Left renal pelvis (tissue), 4 donors: ENCODE measurements around the gene PIP4K2B. TPM values are rescaled to one million over a fixed set of nuclear protein-coding genes. Genes with fewer than 3 reads are reported as not detected.
"Not testable (repeated sequence)": the region's sequence is repeated elsewhere in the genome, so short reads cannot be mapped to it uniquely, and the experiment has no call there.

ENCODE experiments used
- DNase-seq, 4 donors: peaks; one replicate each; pipeline ENCODE4 v3.0.0-alpha.2; 2013; ENCODE audit warnings: low read depth in 4 of 4, low spot score in 3 of 4
- polyA plus RNA-seq, 4 donors: library from polyadenylated mRNA; unstranded; fragments of 120-200 nt; gene quantifications; one replicate each; pipeline ENCODE4 v1.2.1, GENCODE V29; 2013; ENCODE audit not compliant: insufficient read length in 4 of 4

PIP4K2B gene
- polyA plus RNA-seq, 4 donors, result 77.9 to 81.5 (median 79.8) TPM

GRCh38 chr17:38730526-38731379 is 68.6 kb downstream of the PIP4K2B start:
- DNase-seq, result no peak

- DNase-seq, result no peak
These were observed 69.3 kb downstream of the PIP4K2B start, which contains the start of gene CISD3 for GRCh38 chr17:38729886-38730525. CISD3 (plus strand) TSS chr17:38730341; CDS start chr17:38730359, 18 bp downstream.

DNA sequence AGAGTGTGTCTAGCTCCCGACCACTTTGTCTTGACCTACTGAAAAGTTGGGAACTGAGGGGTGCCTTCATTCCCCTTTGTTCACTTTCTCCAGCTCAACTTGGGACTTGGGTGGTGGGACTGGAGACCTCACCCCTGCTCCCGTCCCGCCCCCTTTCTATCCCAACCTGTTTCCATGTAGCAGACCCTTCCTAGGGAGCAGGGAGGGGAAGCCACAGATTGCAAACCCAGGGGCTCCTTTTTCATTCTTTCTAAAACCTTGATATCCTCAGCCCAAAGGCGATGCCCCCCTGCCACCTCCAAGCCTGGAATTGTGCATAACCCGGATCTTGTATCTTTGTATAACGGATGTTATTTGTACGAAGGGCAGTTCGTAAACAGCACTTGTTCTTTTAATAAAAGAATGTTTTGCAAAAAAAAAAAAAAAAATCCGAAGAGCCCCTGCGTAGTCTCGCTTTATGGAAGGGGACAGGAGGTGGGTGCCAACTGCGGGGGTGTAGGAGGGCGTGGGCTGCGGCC is 69.9 kb downstream of the PIP4K2B start:
- DNase-seq, result no peak

DNA sequence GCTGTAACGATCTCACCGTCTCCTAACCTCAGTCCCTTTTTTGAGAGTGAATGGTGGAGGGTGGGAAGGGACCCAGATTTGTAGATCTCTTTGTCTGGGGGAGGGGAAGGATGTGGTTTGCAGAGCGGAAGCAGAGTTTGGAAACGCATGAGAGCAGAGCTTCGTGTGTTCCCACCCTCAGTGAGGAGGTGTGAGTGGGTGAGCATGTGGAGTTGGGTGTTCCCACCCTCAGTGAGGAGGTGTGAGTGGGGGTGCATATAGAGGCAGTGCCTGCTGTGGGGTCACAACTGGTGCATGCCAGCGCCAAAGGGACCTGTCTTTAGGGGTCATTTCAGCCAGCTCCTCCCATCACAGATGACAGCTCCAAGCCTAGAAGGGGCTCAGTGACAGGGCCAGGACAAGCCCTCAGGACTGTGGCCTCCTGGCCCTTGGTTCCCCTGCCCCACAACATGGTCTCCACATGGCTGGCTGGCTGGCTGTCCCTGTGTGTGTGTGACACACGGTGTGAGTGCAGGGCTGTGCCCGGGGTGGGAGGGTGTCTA is 71.0 kb downstream of the PIP4K2B start:
- no peak for DNase-seq

DNA sequence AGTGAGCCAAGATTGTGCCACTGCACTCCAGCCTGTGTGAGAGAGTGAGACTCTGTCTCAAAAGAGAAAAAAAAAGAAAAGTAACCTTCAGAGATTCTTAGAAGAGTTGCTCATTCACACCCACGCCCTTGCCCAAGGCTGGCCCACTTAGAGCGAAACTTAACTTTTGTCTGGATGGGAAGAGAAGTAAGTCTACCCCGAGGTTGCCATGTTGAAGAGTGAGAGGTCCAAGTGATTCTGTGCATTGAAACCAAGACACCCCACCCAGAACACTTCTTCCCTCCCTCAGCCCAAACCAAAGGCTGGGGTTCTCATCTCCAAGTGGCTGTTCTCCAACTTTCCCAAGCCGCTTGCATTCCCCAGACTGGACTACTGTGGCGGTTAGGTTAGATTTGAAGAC is 71.6 kb downstream of the PIP4K2B start:
- DNase-seq, result no peak

DNA sequence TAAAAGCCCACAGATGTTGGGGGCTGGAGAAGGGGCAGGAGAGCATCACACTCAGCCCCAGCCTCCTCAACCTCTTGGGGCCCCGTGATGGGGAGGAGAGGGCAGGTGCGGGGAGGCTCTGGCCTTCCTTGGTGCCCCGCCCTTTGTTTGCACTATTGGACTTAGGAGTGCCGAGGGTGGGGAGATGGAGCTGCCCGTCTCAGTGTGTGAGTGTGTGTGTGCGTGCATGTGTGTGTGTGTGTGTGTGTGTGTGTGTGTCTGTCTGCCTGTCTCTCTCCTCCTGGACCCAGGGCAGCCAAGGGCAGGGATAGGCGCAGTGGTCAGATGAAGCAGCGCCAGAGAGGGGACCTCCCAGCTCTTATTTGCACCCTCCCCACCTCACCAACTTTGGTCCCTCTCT is 73.2 kb downstream of the PIP4K2B start:
- DNase-seq, result not testable (repeated sequence)

GRCh38 chr17:38725066-38725465 is 74.3 kb downstream of the PIP4K2B start:
- no peak for DNase-seq

- DNase-seq, result no peak
These were observed 74.9 kb downstream of the PIP4K2B start for GRCh38 chr17:38724337-38724988.

- DNase-seq, result no peak
These were observed 77.6 kb downstream of the PIP4K2B start for GRCh38 chr17:38721802-38722201.

GRCh38 chr17:38720941-38721340 is 78.4 kb downstream of the PIP4K2B start:
- no peak for DNase-seq

DNA sequence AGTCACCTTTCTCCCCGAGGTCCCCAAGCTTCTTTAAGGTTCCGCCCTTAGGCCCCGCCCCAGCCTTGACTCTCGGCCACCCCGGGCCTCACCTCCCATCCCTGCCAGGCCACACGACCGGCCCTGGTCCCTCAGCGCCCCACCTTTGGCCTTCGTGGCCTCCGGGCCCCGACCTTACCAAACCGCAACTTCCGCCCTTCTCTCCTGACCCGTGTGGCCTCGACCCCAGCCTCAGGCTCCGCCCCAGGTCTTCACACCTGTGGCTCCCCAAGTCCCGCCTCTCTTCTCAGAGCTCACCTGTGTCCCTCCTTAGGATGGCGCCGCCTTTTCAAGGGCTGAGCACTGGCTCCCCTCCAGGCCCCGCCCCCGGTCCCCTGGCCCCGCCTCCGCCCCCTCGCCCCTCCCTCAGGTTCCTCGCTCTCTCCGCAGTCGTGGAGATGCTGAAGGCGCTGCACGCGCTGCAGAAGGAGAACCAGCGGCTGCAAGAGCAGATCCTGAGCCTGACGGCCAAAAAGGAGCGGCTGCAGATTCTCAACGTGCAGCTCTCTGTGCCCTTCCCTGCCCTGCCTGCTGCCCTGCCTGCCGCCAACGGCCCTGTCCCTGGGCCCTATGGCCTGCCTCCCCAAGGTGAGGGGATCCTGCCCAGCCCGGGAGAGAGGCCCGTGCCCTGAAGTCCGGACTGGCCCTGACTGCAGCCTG is 79.3 kb downstream of the PIP4K2B start:
- DNase-seq, result no peak

DNA sequence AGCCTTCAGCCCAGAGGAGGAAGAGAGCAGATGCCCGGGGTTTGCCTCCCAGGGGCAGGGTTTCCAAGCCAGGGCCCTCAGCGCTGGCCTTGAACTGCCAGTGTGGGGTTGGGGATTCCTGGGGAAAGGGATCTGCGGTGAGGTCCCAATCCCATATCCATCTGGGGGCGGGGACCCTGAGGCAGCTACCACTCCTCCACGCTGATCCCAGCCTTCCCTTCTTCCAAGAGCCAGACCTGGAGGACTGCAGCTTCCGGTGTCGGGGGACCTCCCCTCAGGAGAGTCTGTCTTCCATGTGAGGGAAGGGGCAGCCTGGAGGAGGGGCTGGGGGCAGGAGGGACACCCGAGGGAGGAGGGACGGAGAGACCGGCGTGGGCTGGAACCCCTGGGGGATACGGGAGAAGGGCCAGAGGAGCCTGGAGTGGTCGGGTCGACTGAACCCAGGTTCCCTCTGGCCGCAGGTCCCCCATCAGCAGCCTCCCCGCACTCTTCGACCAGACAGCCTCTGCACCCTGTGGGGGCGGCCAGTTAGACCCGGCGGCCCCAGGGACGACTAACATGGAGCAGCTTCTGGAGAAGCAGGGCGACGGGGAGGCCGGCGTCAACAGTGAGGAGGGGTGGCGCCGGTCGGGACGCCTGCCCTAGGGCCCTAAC is 79.9 kb downstream of the PIP4K2B start:
- no peak for DNase-seq

DNA sequence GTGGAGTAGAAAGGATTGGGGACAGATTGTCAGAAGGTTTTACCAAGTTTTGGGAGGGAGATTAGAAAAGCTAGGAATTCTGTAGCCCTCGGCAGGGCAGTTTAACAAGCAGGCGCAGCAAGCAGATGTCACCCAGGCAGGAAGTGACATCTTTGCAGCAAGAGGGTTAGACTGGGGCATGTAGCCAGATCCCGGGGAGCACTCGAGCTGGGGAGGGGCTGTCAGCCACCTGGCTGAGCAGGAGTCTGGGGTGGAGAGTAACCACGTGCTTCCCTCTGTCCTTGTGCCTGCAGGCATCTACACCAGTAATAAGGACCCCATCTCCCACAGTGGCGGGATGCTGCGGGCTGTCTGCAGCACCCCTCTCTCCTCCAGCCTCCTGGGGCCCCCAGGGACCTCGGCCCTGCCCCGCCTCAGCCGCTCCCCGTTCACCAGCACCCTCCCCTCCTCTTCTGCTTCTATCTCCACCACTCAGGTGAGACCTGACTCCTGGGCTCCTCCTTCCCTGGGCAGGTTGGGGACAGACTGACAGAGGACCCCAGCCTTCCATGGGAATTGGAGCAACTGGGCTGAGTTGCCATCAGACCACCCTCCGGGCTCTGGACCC is 82.1 kb downstream of the PIP4K2B start:
- DNase-seq, result no peak

GRCh38 chr17:38716368-38717005 is 82.9 kb downstream of the PIP4K2B start:
- DNase-seq, result no peak

Other genes starting within 250 kb of the PIP4K2B start
- 1 to 10 TPM; 3.0 to 6.2 (median 4.9) TPM for gene SRCIN1, start 193.6 kb downstream of the PIP4K2B start, polyA plus RNA-seq
- gene EPOP, start 124.6 kb downstream of the PIP4K2B start, polyA plus RNA-seq, result 1 to 10 TPM; 1.1 to 1.6 (median 1.4) TPM
- 100 to 1,000 TPM in 1 of 4 donors, 10 to 100 TPM in 3; 64.1 to 137 (median 91.3) TPM for gene MLLT6, start 94.3 kb downstream of the PIP4K2B start, polyA plus RNA-seq
- 10 to 100 TPM; 10.3 to 15.4 (median 11.3) TPM for gene CISD3, start 69.2 kb downstream of the PIP4K2B start, polyA plus RNA-seq
- 100 to 1,000 TPM in 1 of 4 donors, 10 to 100 TPM in 3; 71.4 to 103 (median 83.1) TPM for gene PCGF2, start 51.2 kb downstream of the PIP4K2B start, polyA plus RNA-seq
- gene PSMB3, start 46.8 kb downstream of the PIP4K2B start, polyA plus RNA-seq, result 100 to 1,000 TPM in 3 of 4 donors, 10 to 100 TPM in 1; 77.4 to 124 (median 113) TPM
- 10 to 100 TPM; 22.1 to 30.5 (median 24.9) TPM for gene CWC25, start 25.8 kb upstream of the PIP4K2B start, polyA plus RNA-seq
- gene RPL23, start 54.2 kb upstream of the PIP4K2B start, polyA plus RNA-seq, result 1,000 to 10,000 TPM; 2,352 to 3,215 (median 2,597) TPM
- gene LASP1, start 70.5 kb upstream of the PIP4K2B start, polyA plus RNA-seq, result 100 to 1,000 TPM; 140 to 149 (median 146) TPM
- not detected for gene FBXO47, start 167.8 kb upstream of the PIP4K2B start, polyA plus RNA-seq